Ecto neural progenitor cell (in vitro differentiated cells): ENCODE data around the gene CNGA3.
"Not testable (repeated sequence)": the region's sequence is repeated elsewhere in the genome, so short reads cannot be mapped to it uniquely, and the experiment has no call there.

Source experiments
- DNase-seq: peaks from one replicate; pipeline ENCODE4 v3.0.0-alpha.2; 2018; ENCODE audit warnings: low spot score

Gene CNGA3

DNA sequence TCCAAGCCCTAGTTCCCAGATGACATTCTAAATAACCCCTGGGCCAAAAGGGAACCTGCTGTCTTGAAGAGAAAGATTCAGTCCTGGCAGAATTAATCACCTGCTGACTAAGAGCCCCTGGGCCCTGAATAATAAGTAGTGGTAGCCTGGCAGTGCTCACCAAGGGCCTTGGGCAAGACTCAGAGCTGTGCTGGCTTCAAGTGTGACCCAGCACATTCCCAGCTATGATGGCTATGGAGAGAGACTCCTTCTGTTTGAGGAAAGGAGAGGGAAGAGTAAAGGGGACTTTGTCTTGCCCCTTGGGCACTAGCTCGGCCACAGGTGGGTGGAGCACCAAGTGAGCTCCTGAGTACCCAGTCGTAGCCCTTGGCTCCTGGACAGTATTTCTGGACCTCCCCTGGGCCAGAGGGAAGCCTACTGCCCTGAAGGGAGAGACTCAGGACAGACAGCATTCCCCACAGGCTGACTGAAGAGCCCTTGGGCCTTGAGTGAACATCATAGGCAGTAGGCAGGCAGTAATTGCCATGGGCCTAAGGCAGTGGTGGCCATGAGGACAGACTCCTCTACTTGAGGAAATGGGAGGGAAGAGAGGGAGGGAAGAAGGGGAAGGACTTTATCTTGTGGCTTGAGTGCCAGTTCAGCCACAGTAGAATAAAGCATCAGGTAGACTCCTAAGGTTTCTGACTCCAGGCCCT, 58.4 kb downstream of the CNGA3 start:
- no peak for DNase-seq

DNA sequence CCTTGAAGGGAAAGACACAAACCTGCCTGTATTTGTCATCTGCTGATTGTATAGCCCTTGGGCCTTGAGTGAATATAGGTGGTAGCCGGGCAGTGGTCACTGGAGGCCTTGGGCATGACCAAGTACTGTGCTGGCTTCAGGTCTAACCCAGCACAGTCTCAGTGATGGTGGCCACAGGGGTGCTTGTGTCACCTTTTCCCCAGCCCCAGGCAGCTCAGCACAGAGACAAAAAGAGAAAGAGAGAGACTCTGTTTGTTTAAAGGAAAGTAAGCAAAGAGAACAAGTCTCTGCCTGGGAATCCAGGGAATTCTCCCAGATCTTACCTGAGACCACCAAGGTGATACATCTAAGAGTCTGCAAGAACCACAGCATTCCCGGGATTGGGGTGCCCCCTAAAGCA, 59.0 kb downstream of the CNGA3 start:
- no peak for DNase-seq

DNA sequence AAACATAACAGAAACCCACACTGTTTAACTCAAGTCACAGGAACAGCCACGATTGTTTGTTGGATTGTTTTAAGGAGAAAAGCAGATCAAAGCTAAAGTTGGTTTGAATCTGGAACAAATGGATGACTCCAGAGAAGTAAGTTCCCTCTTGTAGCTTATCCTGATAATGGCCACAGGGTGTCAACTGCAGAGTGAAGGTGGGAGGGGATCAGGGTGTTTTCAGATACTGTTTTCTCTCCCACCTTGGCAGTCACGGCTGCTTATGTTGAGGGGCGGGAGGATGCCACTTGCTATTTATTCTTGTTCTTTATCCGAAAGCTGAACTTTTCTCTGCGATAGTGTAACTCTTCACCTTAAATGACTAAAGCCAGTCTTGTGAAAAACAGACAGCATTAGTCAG, 61.9 kb downstream of the CNGA3 start:
- DNase-seq, result no peak

DNA sequence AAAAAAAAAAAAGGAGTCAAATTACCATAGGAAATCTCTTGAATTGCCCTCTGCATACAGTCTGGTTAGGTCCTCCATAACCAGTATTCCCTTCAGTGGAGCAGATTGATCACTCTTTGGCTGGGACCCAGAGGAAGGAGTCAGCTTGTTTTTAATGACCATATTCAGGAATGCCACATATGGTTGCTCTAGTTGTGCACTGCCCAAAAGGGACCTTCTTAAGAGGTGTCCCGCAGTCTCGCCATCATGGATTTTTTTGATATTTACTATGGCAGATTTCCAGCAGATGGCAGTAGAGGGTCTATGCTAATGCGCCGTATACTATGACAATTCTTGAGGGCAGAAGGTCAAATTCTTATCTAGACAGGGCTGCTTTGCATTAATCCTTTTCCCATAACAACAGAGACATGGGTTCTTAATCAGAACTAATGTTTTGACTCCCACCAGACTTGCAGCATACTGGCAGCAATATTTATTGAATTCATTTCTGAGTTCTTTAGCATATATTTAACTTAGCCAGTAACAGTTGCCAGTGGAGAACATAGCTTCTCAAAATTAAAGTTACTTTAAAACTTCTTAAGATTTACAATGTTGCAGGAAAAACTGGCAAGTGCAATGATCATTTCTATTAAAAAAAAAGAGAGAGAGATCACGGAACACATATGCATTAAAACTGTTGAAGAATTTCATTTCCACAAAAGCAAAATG, 66.6 kb downstream of the CNGA3 start:
- DNase-seq, result no peak

GRCh38 chr2:98414246-98414645, 68.0 kb downstream of the CNGA3 start:
- DNase-seq, result not testable (repeated sequence)

GRCh38 chr2:98415719-98416248, 69.5 kb downstream of the CNGA3 start:
- DNase-seq, result not testable (repeated sequence)

DNA sequence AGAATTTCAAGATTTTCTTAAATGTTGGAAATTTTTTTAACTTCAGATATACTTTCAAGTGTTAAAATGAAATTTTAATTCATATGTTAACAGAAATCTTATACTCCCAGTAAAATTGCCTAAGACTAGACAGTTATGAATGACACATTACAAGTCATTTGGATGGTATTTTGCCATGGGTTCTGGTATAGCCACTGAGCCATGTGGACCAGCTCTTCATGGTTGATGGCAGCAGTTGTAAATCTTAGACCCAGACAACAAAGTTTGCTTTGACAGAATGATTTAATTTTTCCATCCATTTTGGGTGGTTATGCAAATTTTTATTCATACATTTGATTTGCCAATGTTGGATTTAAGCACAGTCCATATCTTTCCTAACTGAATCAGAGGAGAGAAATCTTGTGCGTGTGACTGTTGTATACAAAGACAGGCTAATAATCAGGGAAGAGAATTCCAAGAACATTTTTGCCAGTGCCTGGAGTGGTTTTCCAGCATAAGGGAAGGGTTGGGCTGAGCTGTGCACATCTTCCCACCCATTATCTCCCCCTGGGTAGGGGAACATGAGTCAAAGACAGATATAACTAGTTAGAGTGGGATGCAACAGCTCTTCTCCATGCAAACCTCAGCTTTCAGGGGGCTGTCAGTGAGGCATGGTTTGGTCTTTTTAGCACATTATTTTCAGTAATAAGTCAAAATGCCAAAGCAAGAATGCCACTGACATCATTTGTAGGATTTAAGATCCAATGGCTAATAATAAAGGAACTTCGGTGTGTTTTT, 70.3 kb downstream of the CNGA3 start:
- DNase-seq, result no peak

DNA sequence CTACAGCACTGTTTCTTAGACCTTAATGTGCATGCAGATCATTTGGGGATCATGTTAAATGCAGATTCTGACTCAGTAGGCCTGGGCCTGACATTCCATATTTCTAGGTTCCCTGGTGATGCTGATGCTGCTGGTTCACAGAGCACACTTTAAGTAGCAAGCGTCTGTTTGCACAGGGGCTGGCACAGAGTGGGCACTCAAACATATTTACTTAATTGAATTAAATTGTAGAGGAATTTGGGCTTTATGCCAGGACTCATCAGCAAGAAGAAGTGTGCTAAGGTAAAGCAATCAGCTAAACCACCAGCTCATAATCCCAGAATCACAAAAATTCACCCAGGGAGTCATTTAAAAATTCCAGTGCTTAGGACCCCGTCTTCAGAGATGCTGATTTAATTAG, 73.3 kb downstream of the CNGA3 start:
- no peak for DNase-seq

DNA sequence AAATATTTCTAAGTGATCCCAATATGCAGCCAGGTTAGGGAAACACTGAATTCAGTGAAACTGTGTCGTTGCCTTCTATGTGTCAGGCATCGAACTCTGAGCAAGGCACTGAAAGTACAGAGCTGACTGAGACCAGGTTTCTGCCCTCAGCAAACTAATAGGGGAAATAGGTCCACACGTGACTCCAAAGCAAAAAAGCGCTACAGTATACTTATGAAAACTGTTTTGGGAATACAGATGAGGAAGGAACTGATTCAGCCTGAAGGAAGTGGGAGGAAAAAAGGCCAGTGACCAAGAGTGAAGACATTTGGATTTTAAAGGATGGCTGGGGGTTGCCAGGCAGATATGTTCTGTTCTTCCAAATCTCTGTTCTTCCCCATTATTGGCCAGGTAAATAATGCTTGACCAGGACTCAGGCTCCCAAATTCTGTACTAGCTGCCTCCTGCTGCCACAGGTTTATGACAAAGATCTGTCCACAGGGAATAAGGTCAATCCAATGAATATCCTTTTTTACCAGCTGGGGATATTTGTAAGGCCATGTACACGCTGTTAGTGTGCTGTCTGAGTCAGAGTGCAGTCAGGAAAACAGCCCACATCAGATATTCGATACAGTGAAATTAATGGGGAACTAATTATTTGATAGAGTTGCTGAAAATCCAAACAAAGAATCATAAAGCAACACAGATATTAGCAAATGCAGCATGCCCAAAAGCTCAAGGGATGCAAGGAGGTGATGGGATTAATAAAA, 73.9 kb downstream of the CNGA3 start:
- DNase-seq, result no peak

DNA sequence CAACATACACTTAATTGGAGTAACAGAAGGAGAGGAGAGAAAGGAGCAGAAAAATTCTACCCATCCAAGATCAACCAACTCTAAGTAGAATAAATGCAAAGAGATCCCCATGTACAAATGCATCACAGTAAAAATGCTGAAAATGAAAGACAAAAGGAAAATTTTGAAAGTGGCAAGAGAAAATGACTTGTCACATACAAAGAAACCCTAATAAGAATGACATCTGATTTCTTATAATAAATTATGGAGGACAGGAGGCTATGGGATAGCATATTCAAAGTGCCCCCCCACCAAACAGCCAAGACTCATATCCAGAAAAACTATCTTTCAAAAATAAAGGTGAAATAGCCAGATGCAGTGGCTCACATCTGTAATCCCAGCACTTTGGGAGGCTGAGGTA, 76.2 kb downstream of the CNGA3 start:
- no peak for DNase-seq

- no peak for DNase-seq
Observed at GRCh38 chr2:98426771-98427170, 80.5 kb downstream of the CNGA3 start.

GRCh38 chr2:98432145-98432544, 85.9 kb downstream of the CNGA3 start:
- DNase-seq, result no peak

DNA sequence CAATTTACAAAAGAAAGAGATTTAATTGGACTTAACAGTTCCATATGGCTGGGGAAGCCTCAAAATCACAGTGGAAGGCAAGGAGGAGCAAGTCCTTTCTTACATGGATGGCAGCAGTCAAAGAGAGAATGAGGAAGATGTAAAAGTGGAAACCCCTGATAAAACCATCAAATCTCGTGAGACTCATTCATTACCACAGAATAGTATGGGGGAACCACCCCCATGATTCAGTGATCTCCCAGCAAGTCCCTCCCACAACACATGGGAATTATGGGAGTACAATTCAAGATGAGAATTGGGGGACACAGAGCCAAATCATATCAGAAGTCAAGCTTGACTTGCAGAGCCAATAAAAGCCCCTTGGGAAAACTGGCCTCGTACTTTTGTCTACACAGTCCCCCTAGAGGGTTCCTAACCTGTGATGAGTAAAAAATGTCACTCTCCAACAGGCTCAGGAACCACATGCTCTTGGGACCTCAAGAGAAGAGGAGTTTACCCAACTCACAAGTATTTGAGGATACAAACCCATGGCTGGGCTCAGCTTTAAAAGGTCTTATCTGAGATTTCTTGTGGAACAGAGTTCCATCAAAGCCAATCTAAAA, 87.2 kb downstream of the CNGA3 start:
- no peak for DNase-seq

GRCh38 chr2:98434492-98434891, 88.2 kb downstream of the CNGA3 start:
- no peak for DNase-seq

- not testable (repeated sequence) for DNase-seq
Observed at GRCh38 chr2:98435670-98436069, 89.4 kb downstream of the CNGA3 start.

DNA sequence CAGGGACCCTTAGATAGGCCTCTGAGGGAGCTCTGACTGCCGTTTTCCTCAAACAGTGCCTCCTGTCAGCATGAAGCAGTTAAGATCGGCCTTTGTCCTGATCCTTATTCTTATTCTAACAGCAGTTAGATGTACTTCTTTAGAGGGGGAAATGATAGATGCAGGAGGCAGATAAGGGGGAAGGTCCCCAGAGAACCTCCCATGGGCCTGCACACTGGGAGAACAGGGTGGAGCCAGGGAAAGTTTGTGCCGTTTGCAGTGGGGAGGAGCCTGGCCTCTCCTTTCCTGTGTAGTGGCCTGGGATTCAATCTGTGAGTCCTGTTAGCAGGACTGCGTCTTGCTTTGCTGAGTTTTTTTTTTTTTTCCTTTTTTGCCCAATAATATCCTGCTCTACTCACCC, 90.5 kb downstream of the CNGA3 start:
- no peak for DNase-seq

DNA sequence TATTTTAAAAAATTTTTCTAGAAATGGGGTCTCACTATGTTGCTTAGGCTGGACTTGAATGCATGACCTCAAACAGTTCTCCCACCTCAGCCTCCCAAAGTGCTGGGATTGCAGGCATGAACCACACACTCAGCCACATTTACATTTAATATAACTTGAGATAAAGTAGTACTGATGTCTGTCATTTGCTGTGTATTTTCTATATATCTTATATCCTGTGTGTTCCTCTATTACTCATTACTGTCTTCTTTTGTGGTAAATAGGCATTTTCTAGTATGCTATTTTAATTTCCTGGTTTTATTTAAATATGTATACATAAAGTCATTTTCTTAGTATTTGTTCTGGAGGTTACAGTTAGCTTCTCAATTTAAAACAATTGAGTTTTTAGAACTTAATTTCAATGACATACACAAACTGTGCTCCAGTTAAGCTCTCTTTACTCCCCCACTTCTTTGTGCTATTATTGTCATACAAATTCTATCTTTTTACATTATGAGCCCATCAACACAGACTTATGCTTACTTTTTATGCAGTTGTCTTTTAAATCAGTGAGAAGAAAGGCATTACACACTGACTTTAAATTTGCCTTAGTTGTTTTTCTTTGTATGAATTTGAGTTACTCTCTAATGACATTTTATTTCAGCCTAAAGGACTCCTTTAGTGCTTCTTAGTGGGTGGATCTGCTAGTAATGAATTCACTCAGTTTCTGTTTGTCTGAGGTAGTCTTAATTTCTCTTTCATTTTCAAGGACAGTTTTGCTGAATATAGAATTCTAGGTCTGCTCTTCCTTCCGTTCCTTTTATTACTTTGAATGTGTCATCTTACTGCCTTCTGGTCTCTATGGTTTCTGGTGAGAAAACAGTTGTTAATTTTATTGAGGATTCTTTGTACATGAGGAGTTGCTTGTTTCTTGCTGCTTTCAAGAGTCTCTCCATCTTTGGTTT, 92.2 kb downstream of the CNGA3 start:
- DNase-seq, result no peak

- no peak for DNase-seq
Observed at GRCh38 chr2:98441706-98442450, 95.6 kb downstream of the CNGA3 start.

DNA sequence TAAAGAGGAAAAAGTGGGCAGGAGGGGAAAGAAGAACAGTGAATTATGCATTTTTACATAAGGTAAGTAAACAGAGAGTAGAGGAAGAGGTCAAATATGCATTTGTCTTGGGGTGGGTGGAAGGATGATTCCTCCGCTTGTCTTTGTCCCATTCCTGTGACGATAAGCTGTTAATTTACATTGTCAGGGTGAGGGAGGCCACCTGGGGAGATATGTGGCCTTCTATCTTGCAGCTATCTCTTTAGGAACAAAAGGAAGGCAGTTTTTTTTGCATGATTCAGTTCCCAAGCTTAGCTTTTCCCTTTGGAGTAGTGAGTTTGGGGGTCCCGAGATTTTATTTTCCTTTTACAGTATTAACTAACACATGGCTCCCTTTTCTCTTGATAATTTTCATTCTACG, 96.2 kb downstream of the CNGA3 start:
- no peak for DNase-seq
